Esophagus squamous epithelium (tissue), 5 donors: ENCODE data around the gene CXCR5. TPM values are rescaled to one million over a fixed set of nuclear protein-coding genes. Genes with fewer than 3 reads are reported as not detected.

Experiments
- DNase-seq: peaks from one replicate; lab custom pipeline; 2025; lab: John Stamatoyannopoulos, UW
- H3K27ac ChIP-seq, 4 donors: fragments of 200-600 bp; sonication (generic); one replicate each; pipeline ENCODE4 v1.5.1; 2016 to 2019; ENCODE audit warnings: mild to moderate bottlenecking in 1 of 4
- H3K27me3 ChIP-seq, 4 donors: fragments of 200-600 bp; sonication (generic); 1 replicate in 3 of 4; 2 replicates in 1 of 4; pipeline versions ENCODE4 v1.5.1 to v1.6.0; 2017 to 2021; ENCODE audit warnings: antibody characterized with exemption in 1 of 4
- H3K36me3 ChIP-seq, 3 donors: fragments of 200-600 bp; sonication (generic); one replicate each; pipeline ENCODE4 v1.5.1; 2016 to 2019
- H3K4me1 ChIP-seq, 3 donors: fragments of 200-600 bp; sonication (generic); one replicate each; pipeline ENCODE4 v1.5.1; 2017 to 2019
- H3K4me3 ChIP-seq, 4 donors: fragments of 200-600 bp; sonication (generic); 1 replicate in 3 of 4; 2 replicates in 1 of 4; pipeline ENCODE4 v1.5.1; 2016 to 2019; ENCODE audit warnings: mild to moderate bottlenecking in 2 of 4, moderate library complexity in 1 of 4
- H3K9me3 ChIP-seq, 3 donors: fragments of 200-600 bp; sonication (generic); one replicate each; pipeline ENCODE4 v1.5.1; 2016 to 2019
- POLR2A ChIP-seq, 4 donors: fragments of 450-650 bp; IDR thresholded peaks; one replicate each; pipeline ENCODE4 v1.6.1; 2017; ENCODE audit warnings: antibody characterized with exemption in 4 of 4, mild to moderate bottlenecking in 4 of 4, moderate library complexity in 3 of 4
- WGBS, 2 donors: methylation state at CpG; one replicate each; pipeline ENCODE4 v1.1.5; 2018; 5-methylcytosine and 5-hydroxymethylcytosine counted together
- intact Hi-C: fragments of 100-400 bp; cut with DNase I; formaldehyde crosslinking; loops from one replicate; pipeline ENCODE4 v1.15.0; 2022
- total RNA-seq, 4 donors: library from RNA; depleted of rRNA; stranded (reverse); fragments of >200 nt; gene quantifications; one replicate each; pipeline ENCODE4 v1.1.0, GENCODE V29; 2016
- TF ChIP-seq, protein P1 (sequence below), 6 experiments: fragments of 450-650 bp in 4 of 6; fragments of 200-600 bp in 2 of 6; sonication (generic) in 2 of 6; IDR thresholded peaks; one replicate each; pipeline ENCODE4 v1.5.1; 2016 to 2019; ENCODE audit warnings: antibody characterized with exemption in 6 of 6, mild to moderate bottlenecking in 4 of 6, moderate library complexity in 4 of 6
- donor health status: DM: yes; HTN: yes; CAD: no.

Gene CXCR5
- total RNA-seq, 4 donors from 2014 or later: 0.06 TPM; not detected in 3

DNA sequence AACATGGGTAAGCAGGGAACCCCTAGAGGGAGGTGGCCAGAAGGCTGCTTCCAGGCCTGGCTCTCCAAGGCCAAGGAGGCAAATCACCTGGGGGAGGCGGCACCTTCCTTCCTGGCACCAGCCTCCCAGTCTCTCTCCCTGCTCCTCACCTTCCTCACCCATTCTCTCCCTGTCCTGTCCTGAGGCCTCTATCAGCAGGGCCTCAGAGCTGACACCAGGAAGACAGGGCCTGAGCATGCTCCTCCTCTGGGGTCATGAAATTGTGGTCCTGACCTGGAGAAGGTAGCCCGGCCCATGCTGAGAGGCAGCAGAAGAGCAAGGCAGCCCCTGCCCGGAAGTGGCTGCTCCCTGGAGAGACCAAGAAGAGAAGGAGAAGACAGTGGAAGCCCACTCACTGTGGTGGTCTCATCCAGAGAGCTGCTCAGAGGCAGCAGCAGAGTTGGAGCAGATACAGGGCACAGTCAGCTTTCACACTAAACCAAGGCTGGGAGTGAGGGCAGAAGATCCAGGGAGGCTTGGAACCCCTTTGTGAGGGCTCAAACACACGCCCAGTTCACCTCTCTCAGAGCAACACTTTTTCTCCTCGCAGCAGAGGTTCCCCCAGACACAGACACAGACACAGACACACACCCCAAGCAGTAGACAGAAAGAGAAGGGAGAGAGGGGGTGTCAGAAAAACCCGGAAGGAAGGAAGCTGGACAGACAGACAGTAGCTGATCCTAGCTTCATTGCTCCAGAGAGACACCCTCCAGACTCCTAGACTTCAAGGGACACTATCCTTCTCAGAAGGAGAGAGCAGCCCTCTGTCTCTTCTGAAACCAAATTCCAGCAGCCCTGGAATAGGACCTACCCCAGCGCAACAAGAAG is 40.3 kb downstream of the CXCR5 start:
- TF ChIP-seq POLR2A (IDR thresholded peaks at IDR 0.05): peak in 1 of 4 donors; percentile 17
- TF ChIP-seq, protein P1, sequence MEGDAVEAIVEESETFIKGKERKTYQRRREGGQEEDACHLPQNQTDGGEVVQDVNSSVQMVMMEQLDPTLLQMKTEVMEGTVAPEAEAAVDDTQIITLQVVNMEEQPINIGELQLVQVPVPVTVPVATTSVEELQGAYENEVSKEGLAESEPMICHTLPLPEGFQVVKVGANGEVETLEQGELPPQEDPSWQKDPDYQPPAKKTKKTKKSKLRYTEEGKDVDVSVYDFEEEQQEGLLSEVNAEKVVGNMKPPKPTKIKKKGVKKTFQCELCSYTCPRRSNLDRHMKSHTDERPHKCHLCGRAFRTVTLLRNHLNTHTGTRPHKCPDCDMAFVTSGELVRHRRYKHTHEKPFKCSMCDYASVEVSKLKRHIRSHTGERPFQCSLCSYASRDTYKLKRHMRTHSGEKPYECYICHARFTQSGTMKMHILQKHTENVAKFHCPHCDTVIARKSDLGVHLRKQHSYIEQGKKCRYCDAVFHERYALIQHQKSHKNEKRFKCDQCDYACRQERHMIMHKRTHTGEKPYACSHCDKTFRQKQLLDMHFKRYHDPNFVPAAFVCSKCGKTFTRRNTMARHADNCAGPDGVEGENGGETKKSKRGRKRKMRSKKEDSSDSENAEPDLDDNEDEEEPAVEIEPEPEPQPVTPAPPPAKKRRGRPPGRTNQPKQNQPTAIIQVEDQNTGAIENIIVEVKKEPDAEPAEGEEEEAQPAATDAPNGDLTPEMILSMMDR (IDR thresholded peaks at IDR 0.05): no peak
- intact Hi-C loops: loop anchor here (2.0 kb wide), 1 partner anchor 15 kb away; no protein-coding TSS in a partner anchor
- Histone ChIP-seq H3K4me1 (peaks cover 69 to 83% (median 77%) of the 10 kb centered on the region in 3 donors), H3K9me3 (no peaks in the 10 kb centered on the region), H3K27me3 (no peaks in the 10 kb centered on the region), H3K4me3 (peak overlapping the region; percentile 78 to 92 (median 90)), H3K36me3 (no peaks in the 10 kb centered on the region), H3K27ac (peak overlapping the region; percentile 95 to 100 (median 98))
- WGBS, 2 donors: 0 to 5% methylated on average over 3 to 7 of the region's 7 CpGs
- DNase-seq: no peak

DNA sequence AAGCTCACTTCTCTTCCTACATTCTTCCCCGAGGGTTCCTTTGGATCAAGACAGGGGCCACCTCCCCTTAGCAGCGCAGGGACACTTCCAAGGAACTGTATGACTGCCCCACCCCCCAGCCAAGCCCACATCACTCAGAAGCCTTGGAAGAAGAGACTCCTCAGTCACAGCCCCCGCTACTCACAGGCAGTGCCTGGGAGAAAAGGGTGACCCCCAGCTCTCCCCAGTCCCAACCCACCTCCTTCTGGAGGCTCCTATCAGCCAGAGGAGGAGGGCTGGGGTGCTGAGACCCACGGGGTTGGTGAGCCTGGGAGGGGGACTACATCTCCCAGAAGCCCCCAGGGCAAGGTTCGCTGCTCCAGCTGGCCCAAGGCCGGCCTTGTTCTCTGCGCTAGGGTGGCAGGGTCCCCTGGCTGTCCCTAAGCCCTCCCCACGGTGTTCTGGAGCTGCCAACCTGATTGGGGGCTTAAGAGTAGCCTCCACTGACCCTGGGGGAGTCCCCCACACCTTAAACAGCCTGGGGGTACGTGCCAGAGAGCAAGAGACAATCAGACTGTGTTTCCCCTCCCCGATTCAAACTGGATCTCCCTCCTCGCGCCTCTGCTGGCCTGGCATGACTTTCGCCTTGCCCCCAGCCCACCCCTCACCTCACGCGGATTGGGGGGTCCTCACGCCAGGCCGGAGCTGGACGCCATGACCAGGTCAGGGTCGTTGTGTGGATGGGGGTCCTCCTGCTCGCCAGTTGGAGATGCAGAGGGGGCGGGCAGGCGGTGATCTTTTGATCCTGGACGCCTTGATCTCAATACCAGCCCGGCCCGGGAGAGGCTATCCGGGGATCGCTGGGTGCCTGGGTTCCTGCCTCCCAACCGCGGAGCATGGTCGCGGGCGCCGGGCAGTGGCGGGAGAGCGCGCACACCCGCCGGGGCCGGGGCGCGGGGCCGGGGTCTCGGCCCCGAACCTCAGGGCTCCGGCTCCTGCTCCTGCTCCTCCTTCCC is 41.2 kb downstream of the CXCR5 start:
- peaks cover 60 to 77% (median 69%) of the 10 kb centered on the region in 3 donors for H3K4me1 ChIP-seq
- H3K27ac ChIP-seq: peak overlapping the region; percentile 95 to 100 (median 98)
- H3K4me3 ChIP-seq: peak overlapping the region; percentile 78 to 92 (median 90)
- no peaks in the 10 kb centered on the region for H3K36me3 ChIP-seq
- no peak for DNase-seq
- H3K27me3 ChIP-seq: no peaks in the 10 kb centered on the region
- TF ChIP-seq, protein P1 (IDR thresholded peaks at IDR 0.05): no peak
- TF ChIP-seq POLR2A (IDR thresholded peaks at IDR 0.05): peak in 1 of 4 donors; percentile 41
- 0% methylated on average over 2 to 12 of the region's 45 CpGs for WGBS, 2 donors
- H3K9me3 ChIP-seq: no peaks in the 10 kb centered on the region
- intact Hi-C loops: loop anchor here (2.0 kb wide), 1 partner anchor 16 kb away; no protein-coding TSS in a partner anchor

DNA sequence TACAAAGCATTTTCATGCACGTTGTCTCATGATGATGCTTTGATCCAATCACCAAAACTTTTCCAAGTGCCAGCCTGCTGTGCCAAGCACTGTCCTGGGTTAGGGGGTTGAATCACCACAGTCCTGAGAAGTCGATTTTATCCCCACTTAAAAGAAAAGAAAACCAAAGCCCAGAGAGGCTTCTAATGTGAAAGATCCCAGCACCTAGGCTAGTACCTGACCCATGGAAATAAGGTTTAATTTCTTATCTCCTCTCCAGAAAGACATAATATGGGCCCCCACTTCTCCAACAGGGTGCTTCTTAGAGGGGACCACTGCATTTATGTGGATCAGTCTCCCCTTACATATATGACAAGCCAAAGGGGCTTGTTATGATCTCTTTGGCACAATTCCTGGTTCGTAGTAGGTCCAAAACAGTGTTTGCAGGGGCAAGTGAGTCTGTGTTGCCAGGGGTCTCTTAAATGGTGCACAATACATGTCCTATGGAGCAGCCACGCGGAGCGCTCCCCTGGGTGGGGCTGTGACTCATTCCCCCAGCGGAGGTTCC is 43.9 kb downstream of the CXCR5 start:
- Histone ChIP-seq H3K4me1 (peaks cover 40 to 64% (median 53%) of the 10 kb centered on the region in 3 donors), H3K27ac (peak overlapping the region; percentile 95 to 100 (median 98)), H3K9me3 (no peaks in the 10 kb centered on the region), H3K27me3 (no peaks in the 10 kb centered on the region), H3K36me3 (no peaks in the 10 kb centered on the region), H3K4me3 (peak overlapping the region; percentile 62 to 87 (median 79))
- no peak for TF ChIP-seq POLR2A (IDR thresholded peaks at IDR 0.05)
- TF ChIP-seq, protein P1 (IDR thresholded peaks at IDR 0.05): no peak
- DNase-seq: no peak
- intact Hi-C loops: no loop called here
- WGBS, 2 donors: 0% methylated on average over 3 to 5 of the region's 7 CpGs

DNA sequence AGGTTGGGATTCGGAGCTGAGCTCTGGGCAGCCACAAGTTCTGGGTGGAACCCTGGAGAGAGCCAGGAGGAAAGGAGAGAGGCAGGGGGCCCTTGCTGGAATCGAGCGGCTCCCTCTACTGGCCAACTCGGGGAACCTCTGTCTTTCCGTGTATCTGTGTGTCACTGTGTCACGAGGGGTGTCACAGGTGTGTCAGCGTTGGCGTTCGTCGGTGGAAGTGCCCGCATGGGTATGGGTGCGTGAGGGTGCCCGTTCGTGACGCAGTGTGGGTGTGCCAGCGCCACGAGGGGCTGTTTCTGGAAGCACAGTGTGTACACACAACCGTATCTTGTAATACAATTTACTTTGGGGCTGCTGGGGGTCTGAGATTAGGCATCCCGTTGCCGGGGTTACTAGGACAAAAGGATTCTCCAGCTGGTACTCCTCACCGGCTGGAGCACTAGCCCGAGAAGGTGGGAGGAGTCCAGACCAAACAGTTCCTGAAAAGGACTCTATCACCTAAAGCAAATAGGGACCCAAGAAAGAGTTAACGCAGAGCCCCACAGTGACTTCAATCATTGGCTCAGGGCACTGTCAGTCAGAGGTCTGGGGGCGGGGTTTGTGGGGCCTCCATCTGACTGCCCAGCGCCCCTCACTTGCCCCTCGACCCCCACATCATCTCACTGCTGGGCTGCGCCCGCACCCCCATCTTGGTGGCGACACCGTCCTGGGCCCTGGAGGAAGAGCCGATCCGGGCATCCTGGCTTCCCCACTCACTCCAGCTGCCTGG is 44.6 kb downstream of the CXCR5 start:
- WGBS, 2 donors: 0 to 1% methylated on average over 8 to 22 of the region's 32 CpGs
- no peaks in the 10 kb centered on the region for H3K36me3 ChIP-seq
- peak overlapping the region; percentile 95 to 100 (median 98) for H3K27ac ChIP-seq
- peak; percentile 67 for DNase-seq
- H3K4me3 ChIP-seq: peak overlapping the region; percentile 62 to 87 (median 79)
- H3K4me1 ChIP-seq: peaks cover 39 to 64% (median 53%) of the 10 kb centered on the region in 3 donors
- intact Hi-C loops: no loop called here
- TF ChIP-seq, protein P1 (IDR thresholded peaks at IDR 0.05): peak; percentile 91 to 98 (median 97)
- peak in 1 of 4 donors; percentile 60 for TF ChIP-seq POLR2A (IDR thresholded peaks at IDR 0.05)
- no peaks in the 10 kb centered on the region for H3K9me3 ChIP-seq
- no peaks in the 10 kb centered on the region for H3K27me3 ChIP-seq
